Femur (tissue), 1 donor: ENCODE data around the gene CRADD.
A peak's percentile ranks its signal among the peaks of the same experiment; 100 is the strongest.
"Not testable (repeated sequence)": the region's sequence is repeated elsewhere in the genome, so short reads cannot be mapped to it uniquely, and the experiment has no call there.

ENCODE experiments used
- DNase-seq: peaks from one replicate; pipeline ENCODE4 v3.0.0-alpha.2; 2017

Gene CRADD

GRCh38 chr12:93740751-93741150 lies 63.6 kb downstream of the CRADD start:
- no peak for DNase-seq

GRCh38 chr12:93741659-93742109 lies 64.5 kb downstream of the CRADD start:
- no peak for DNase-seq

- DNase-seq, result peak; percentile 79
Observed at GRCh38 chr12:93742110-93742934, 65.1 kb downstream of the CRADD start.

GRCh38 chr12:93743229-93743998 lies 66.2 kb downstream of the CRADD start:
- DNase-seq, result no peak

GRCh38 chr12:93743999-93744689 lies 67.0 kb downstream of the CRADD start:
- DNase-seq, result no peak

GRCh38 chr12:93745286-93745685 lies 68.1 kb downstream of the CRADD start:
- no peak for DNase-seq

GRCh38 chr12:93746572-93747168 lies 69.5 kb downstream of the CRADD start:
- no peak for DNase-seq

- DNase-seq, result no peak
Observed at GRCh38 chr12:93748672-93749383, 71.7 kb downstream of the CRADD start.

GRCh38 chr12:93749515-93749914 lies 72.3 kb downstream of the CRADD start:
- DNase-seq, result no peak

GRCh38 chr12:93750056-93750455 lies 72.9 kb downstream of the CRADD start:
- DNase-seq, result no peak

- no peak for DNase-seq
Observed at GRCh38 chr12:93751864-93752610, 74.9 kb downstream of the CRADD start.

GRCh38 chr12:93753285-93753684 lies 76.1 kb downstream of the CRADD start:
- DNase-seq, result no peak

GRCh38 chr12:93753838-93754429 lies 76.8 kb downstream of the CRADD start:
- no peak for DNase-seq

GRCh38 chr12:93754859-93755258 lies 77.7 kb downstream of the CRADD start:
- DNase-seq, result not testable (repeated sequence)

- DNase-seq, result no peak
Observed at GRCh38 chr12:93756288-93756687, 79.1 kb downstream of the CRADD start.

- no peak for DNase-seq
Observed at GRCh38 chr12:93757792-93758694, 80.9 kb downstream of the CRADD start.

GRCh38 chr12:93758801-93759373 lies 81.7 kb downstream of the CRADD start:
- DNase-seq, result no peak

- DNase-seq, result no peak
Observed at GRCh38 chr12:93759512-93760081, 82.4 kb downstream of the CRADD start.

- no peak for DNase-seq
Observed at GRCh38 chr12:93760275-93760875, 83.2 kb downstream of the CRADD start.
